Type B pancreatic cell (in vitro differentiated cells): ENCODE data around the gene SLC12A3. TPM values are rescaled to one million over a fixed set of nuclear protein-coding genes. Genes with fewer than 3 reads are reported as not detected.
A peak's percentile ranks its signal among the peaks of the same experiment; 100 is the strongest.

Experiments used
- DNase-seq: peaks from one replicate; pipeline ENCODE4 v3.0.0; 2021; ENCODE audit warnings: mixed read lengths; ENCODE audit not compliant: unreplicated experiment; ENCODE audit errors: extremely low spot score
- H3K27ac Mint-ChIP-seq: 2 replicates; pipeline ENCODE4 v1.8.0; 2021; ENCODE audit warnings: mild to moderate bottlenecking, mixed read lengths
- H3K27me3 Mint-ChIP-seq: 2 replicates; pipeline ENCODE4 v1.8.0; 2021; ENCODE audit warnings: mixed read lengths
- H3K36me3 Mint-ChIP-seq: 2 replicates; pipeline ENCODE4 v1.8.0; 2021; ENCODE audit warnings: mixed read lengths
- H3K4me1 Mint-ChIP-seq: one replicate; pipeline ENCODE4 v1.8.0; 2021; ENCODE audit warnings: mixed read lengths; ENCODE audit not compliant: unreplicated experiment
- H3K4me3 Mint-ChIP-seq: 2 replicates; pipeline ENCODE4 v1.8.0; 2021; ENCODE audit warnings: mild to moderate bottlenecking, mixed read lengths
- H3K9me3 Mint-ChIP-seq: 2 replicates; pipeline ENCODE4 v1.8.0; 2021; ENCODE audit warnings: mixed read lengths
- total RNA-seq: library from RNA; stranded (reverse); gene quantifications from 2 replicates; pipeline ENCODE4 v1.2.1, GENCODE V29; 2021; ENCODE audit warnings: low replicate concordance
- TF ChIP-seq, protein P1 (sequence below): fragments of 200-600 bp; sonication (generic); conservative IDR thresholded peaks from 2 replicates; pipeline ENCODE4 v1.5.0; 2021; ENCODE audit warnings: antibody characterized with exemption, mild to moderate bottlenecking

The SLC12A3 gene
- total RNA-seq, 1 donor from 2014 or later: 0.31 TPM

DNA sequence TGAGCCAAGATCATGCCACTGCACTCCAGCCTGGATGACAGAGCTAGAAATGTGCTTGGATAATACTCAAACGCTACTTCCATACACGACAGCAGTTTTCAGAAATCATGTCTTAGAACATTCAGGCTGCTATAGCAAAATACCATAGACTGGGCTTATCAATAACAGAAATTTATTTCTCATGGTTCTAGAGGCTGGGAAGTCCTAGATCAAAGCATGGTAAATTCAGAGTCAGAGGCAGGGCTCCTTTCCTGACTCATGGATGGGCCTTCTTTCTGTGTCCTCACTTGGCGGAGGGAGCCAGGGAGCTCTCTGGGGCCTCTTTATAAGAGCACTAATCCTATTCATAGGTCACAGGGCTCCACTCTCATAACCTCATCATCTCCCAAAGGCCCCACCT, 42.4 kb downstream of the SLC12A3 start:
- Mint-ChIP-seq H3K4me1 (peaks cover 18% of the 10 kb centered on the region), H3K27me3 (no peaks in the 10 kb centered on the region), H3K4me3 (no peak overlapping the region), H3K36me3 (no peaks in the 10 kb centered on the region), H3K27ac (no peak overlapping the region), H3K9me3 (peaks cover 5% of the 10 kb centered on the region)
- TF ChIP-seq, protein P1, sequence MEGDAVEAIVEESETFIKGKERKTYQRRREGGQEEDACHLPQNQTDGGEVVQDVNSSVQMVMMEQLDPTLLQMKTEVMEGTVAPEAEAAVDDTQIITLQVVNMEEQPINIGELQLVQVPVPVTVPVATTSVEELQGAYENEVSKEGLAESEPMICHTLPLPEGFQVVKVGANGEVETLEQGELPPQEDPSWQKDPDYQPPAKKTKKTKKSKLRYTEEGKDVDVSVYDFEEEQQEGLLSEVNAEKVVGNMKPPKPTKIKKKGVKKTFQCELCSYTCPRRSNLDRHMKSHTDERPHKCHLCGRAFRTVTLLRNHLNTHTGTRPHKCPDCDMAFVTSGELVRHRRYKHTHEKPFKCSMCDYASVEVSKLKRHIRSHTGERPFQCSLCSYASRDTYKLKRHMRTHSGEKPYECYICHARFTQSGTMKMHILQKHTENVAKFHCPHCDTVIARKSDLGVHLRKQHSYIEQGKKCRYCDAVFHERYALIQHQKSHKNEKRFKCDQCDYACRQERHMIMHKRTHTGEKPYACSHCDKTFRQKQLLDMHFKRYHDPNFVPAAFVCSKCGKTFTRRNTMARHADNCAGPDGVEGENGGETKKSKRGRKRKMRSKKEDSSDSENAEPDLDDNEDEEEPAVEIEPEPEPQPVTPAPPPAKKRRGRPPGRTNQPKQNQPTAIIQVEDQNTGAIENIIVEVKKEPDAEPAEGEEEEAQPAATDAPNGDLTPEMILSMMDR: no peak
- no peak for DNase-seq

DNA sequence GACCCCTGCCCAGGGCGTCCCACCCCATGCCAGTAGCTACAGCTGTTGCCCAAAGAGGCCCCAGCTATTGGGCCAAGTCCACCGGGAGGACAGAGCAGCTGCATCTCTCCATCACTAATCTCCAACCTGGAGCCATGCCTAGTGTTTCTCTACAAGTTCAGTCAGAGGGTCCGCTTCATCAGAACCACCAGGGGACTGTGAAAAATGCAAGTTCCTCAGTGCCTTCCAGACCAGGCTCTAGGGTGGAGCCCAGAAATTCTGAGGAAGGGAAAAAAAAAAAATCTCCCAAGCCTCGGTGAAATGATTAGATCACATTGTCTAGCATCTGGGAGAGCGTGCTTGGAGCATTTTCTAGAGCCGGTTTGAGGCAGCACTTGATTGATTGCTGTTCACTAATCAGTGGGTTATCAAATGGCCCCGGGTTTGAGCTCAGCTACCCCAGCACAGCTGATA, 44.5 kb downstream of the SLC12A3 start:
- TF ChIP-seq, protein P1: no peak
- H3K4me1 Mint-ChIP-seq: peaks cover 26% of the 10 kb centered on the region
- no peak for DNase-seq
- no peaks in the 10 kb centered on the region for H3K36me3 Mint-ChIP-seq
- H3K27me3 Mint-ChIP-seq: no peaks in the 10 kb centered on the region
- peaks cover 5% of the 10 kb centered on the region for H3K9me3 Mint-ChIP-seq
- H3K27ac Mint-ChIP-seq: no peak overlapping the region
- no peak overlapping the region for H3K4me3 Mint-ChIP-seq

DNA sequence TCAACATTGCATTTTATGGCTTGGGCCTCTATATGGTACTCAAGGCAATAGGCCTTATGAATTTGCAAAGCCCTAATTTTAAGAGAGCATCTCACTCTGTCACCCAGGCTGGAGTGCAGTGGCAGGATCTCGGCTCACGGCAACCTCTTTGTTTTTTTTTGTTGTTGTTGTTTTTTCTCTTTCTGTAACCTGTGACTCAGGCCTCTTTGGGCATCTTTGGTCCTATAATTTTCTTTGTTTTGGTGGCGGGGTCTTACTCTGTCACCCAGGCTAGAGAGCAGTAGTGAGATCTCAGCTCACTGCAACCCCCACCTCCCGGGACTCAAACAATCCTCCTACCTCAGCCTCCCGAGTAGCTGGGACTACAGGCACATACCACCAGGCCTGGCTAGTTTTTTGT, 45.1 kb downstream of the SLC12A3 start:
- H3K4me1 Mint-ChIP-seq: peaks cover 26% of the 10 kb centered on the region
- no peak overlapping the region for H3K27ac Mint-ChIP-seq
- H3K4me3 Mint-ChIP-seq: no peak overlapping the region
- no peak for DNase-seq
- TF ChIP-seq, protein P1: no peak
- peaks cover 5% of the 10 kb centered on the region for H3K9me3 Mint-ChIP-seq
- H3K36me3 Mint-ChIP-seq: no peaks in the 10 kb centered on the region
- no peaks in the 10 kb centered on the region for H3K27me3 Mint-ChIP-seq

DNA sequence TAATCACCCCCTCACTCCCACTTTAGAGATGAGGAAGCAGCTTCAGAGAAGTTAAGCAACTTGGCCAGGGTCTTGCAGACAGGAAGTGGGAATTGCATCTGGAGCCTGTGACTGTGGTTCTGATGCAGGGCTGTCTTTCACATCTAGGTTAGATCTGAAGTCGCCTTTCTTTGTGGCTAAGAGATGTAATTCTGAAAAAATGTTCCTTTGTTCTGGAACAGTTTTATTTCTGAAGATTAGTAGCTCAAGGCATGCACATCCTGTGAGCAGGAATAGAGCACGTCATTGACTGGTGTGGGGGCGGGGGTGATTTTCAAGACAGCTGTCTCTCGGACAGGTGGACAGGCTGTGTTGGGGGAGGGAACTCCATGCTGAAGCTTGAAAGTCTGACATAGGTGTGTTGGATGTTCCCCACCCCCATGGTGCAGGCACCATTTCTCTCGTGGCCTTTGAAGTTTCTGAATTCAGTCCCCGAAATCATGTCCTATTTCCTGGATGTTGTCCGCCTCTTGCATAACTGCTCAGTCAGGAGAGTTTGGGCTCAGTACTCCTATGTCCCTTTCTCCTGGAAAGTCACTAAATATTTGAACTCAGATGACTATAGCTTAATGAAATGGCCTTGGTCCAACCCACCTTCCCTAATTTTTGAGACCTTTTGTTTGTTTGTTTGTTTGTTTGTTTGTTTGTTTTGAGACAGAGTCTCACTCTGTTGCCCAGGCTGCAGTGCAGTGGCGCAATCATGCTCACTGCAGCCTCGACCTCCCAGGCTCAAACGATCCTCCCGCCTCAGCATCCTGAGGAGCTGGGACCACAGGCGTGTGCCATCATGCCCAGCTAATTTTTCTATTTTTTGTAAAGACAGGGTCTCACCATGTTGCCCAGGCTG, 45.9 kb downstream of the SLC12A3 start:
- no peak overlapping the region for H3K27ac Mint-ChIP-seq
- H3K36me3 Mint-ChIP-seq: no peaks in the 10 kb centered on the region
- TF ChIP-seq, protein P1: no peak
- no peak overlapping the region for H3K4me3 Mint-ChIP-seq
- H3K27me3 Mint-ChIP-seq: no peaks in the 10 kb centered on the region
- no peak for DNase-seq
- H3K9me3 Mint-ChIP-seq: peaks cover 5% of the 10 kb centered on the region
- peaks cover 29% of the 10 kb centered on the region for H3K4me1 Mint-ChIP-seq

DNA sequence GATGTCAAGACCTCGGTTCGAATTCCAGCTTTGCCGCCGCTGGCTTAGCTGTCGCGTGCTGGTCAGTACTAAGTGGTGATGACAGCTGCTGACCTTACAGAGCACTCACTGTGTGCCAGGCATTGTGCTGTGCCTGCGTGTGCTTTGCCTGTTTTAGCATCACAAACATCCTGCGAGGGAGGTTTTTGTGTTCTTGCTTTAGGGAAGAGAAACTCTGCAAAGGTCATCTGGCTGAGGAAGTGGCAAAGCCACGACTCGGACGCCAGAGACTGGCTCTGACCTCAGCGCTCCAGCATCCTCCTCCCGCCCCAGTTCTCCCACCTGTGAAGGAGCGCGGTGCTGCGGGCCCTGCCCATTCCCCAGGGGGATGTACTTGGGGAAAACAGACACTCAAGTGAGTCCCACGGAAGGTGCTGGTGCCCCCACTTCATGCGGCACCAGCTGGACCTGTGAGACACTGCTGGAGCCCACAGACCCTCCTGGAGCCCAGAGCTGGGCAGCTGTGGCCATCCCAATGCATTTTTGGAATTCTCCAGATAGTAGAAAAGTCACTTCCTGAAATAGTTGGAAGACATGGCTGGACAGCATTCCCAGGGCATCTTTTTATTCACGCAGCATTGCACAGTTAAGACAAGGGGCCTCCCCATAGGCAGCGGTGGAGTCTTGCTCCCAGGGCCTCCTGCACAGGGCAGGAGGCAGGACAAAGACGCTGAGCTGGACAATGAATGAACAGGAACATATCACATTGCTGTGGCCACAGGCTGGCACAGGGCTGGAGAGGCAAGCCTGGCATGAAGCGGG, 47.0 kb downstream of the SLC12A3 start:
- Mint-ChIP-seq H3K27me3 (no peaks in the 10 kb centered on the region), H3K4me3 (peak overlapping the region; percentile 2), H3K36me3 (no peaks in the 10 kb centered on the region), H3K4me1 (peaks cover 31% of the 10 kb centered on the region), H3K27ac (peak overlapping the region; percentile 39), H3K9me3 (no peaks in the 10 kb centered on the region)
- TF ChIP-seq, protein P1: no peak
- no peak for DNase-seq
